RKO (cell line): Measurements from ENCODE around the gene CCR1.

Source experiments
- DNase-seq: peaks from one replicate; pipeline ENCODE4 v3.0.0-alpha.2; 2016; ENCODE audit warnings: low spot score

Gene CCR1

DNA sequence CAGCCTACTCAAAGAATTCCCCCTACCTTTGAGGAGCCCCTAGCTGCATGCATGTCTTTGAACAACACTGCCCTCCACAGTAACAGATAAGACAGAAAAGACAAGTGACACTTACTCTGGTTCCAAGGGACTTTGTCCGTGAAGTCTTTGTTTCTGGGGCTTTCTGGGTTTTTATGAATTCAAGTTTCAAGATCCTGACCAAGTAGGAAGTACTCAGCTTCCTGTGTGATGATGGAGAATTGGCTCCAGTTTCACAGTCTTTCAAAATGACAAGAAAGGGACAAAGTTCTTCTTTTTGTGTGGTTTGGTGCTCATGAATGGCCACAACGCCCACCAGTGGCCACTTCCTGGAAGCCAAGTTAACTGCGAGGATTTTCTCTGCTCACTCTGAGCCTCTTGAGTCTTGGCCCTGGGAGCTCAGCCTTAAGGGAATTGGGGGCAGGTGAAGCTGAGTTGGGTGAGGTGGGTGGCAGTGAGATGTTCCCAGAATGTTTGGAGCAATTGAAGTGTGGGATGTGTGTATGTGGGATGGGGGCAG, at the start of gene CCR1:
Gene CCR1, minus strand, starts transcription at position 147 of the 538 bp plus-strand sequence. CDS start 4,000 bp downstream, outside the sequence.
- DNase-seq = peak; percentile 15

DNA sequence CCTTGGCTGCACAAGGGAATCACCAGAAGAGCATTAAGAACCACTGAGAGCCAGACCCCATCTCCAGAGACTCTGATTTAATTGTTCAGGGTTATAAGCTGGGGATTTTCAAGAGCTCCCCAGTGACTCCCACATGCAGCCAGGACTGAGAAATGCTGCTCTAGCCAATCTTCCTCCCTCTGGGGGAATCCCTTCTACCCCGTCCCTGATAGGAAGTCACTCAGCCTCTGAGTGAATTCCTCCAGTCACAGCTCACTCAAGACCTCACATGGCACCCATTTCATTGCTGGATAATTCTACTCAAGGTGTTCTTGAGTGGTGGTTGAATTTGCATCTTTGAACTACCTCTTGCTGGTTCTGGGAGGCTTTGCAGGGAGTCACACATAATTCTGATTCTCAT, 44.9 kb upstream of the CCR1 start:
- DNase-seq = no peak

DNA sequence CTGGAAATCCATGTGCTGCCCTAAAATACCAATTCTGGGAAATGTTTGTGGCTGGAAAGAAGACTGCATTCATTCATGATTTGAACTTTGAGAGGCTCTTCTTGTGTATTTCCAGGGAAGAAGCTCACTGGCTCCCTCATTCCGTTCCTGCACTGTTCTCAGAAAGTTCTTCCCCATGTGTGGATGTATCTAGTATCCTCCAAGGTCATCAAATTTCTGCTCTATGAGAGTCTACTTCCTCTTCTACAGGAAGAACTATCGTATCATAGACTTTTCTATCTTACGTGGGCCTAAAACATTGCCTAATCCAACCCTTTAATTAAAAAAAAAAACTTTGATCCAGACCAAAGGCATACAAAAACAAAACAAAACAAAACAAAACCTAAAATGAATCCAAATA, 37.0 kb upstream of the CCR1 start:
- DNase-seq = no peak

DNA sequence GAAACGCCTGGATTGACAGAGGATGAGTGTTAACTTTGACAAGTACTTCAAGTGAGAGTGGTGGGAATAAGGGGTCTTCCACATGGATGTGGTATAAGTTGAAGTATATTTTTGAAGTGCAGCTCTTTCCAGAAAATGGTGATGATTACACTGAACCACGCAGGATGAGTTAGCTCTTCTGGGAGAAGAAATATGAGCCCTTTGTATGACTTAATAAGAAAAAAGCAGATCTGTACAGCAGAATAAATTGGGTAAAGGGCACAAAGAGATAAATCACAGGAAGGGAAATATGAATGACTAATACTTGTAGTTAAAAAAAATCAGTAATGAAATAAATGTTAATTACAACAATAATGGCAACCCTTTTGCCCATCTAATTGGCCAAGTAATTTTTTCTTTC, 35.4 kb upstream of the CCR1 start:
- no peak for DNase-seq

DNA sequence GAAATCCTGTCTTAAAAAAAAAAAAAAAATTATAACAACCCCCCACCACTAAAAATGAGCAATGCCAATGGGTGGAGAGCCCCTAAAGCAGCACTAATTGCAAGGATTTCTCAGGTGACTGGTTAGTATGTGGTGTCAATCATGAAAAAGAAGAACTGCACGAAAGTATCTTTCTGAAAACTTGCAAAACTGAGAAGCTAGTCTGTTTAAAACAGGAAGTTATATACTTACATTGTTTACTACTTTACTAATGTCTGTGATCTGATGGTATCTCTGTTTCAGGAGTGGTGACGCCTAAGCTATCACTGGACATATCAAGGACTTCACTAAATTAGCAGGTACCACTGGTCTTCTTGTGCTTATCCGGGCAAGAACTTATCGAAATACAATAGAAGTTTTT, 34.0 kb upstream of the CCR1 start, which contains the start of gene CCR3:
Gene CCR3, plus strand, starts transcription at position 341 of the 400 bp plus-strand sequence. CDS start 22,699 bp downstream, outside the sequence.
- DNase-seq = no peak

DNA sequence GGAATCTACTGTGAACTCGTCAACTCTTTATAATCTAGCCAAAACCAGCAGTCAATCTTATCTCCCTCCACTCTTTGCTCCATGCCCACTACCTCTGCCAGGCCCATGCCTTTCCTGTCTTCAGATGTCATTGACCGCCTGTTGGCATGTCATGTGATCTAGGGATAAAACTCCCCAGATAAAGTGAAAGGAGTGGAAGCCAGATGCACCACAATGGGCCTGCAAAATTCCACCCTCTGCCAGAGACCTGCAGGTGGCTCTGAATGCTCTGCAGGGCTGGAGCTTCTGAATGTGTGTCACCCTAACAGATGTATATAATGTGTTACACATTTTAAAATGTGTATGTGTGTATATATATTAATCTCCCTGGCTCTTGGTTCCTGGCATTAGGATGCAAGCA, 31.8 kb upstream of the CCR1 start:
- DNase-seq = no peak

DNA sequence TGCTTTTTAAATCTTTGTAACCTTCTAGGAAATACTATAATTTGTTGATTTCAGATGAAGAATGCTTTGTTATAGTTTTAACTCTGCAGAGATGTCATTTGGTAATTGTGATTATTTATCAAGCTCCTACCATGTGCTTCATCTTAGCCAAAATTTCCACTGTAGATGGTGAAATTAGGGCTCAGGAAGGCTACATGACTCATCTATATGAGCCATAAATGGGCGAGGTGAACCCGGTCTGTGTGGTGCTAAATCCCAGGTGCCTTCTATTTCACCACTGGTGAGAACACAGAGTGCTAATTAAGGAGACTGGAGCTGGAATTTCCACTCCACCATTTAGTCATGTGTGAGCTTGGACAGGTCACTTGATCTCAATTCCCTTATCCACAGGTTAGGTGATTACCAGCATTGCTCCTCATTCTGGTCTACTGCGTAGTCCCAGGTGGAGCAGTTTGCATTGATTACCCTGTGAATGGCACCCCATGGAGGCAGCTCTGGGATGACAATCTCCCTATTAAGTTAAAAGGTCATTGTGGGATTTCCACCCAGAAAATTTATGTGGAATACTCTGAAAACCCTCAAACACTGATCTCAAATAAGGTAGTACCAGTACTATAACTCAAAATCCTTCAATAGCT, 31.3 kb upstream of the CCR1 start:
- no peak for DNase-seq

DNA sequence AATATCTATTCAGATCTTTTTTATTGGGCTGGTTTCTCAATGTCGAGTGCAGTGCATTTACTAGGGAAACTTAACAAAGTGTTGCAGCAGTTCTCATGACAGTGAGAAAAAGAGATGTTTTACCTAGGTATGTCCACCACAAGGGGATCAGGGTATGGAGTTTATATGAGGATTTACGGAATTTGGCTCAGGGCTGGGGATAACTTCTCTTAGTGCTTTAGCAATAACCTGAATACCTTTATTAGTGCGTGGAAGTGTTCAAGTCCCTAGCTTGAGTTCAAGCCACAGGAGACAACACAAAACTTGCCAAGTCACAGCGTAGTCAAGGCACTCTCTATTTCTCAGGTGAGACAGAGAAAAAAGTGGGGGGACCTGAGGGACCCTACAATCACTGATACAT, 30.3 kb upstream of the CCR1 start:
- DNase-seq = no peak

- no peak for DNase-seq
These were observed 28.4 kb upstream of the CCR1 start for GRCh38 chr3:46236294-46237054.

DNA sequence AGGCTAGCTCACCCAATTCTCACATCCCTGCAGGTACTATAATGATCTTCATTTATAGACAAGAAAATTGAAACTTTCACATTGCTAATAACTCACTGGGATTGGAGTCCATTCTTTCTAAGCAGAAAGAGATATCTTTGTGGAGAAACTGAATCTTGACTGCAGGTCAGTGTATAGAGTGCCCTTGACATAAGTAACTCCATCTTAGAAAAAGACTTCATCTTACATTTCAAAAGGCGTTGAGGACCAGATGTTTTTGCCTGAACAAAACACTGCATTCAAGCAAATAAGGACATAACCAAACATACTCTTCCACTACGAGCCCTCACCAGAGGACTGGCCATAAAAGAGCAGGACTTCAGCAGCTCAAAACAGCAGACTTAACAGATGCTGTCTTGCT, 27.3 kb upstream of the CCR1 start:
- no peak for DNase-seq

DNA sequence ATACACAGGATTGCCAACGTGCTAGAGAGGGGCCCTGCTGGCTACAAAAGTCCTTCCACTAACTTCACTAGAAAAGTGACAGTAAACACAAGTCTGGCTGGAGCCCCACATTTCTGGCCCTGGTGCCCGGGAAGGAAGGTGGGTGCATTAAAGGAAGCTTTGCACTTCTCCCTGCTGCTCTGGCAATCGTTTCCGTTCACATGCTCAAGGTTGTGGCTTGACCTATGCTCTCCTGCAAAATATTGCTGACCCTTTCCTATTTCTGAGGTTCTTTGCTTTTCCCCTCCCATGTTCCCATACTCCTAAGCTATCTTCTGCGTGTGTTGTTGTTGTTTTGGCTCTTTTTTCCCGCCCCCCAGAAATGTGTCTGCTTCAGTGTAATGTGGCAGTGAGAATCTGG, 25.1 kb upstream of the CCR1 start:
- DNase-seq = no peak

DNA sequence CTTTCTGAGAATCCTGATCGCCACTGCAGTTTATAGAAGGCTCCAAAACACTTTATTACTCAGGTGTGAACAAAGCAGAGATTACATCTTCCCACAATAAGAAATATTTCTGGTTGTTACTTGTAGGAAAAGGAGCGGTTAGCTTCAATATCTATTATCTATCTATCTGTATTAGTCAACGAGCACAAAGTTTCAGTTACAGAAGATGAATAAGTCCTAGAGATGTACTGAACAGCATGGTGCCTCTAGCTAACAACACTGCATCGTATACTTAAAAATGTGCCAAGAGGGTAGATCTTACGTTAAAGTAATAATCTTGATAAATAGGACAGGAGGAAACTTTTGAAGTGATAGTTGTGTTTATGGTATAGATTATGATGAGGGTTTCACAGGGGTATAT, 23.2 kb upstream of the CCR1 start:
- DNase-seq = no peak

DNA sequence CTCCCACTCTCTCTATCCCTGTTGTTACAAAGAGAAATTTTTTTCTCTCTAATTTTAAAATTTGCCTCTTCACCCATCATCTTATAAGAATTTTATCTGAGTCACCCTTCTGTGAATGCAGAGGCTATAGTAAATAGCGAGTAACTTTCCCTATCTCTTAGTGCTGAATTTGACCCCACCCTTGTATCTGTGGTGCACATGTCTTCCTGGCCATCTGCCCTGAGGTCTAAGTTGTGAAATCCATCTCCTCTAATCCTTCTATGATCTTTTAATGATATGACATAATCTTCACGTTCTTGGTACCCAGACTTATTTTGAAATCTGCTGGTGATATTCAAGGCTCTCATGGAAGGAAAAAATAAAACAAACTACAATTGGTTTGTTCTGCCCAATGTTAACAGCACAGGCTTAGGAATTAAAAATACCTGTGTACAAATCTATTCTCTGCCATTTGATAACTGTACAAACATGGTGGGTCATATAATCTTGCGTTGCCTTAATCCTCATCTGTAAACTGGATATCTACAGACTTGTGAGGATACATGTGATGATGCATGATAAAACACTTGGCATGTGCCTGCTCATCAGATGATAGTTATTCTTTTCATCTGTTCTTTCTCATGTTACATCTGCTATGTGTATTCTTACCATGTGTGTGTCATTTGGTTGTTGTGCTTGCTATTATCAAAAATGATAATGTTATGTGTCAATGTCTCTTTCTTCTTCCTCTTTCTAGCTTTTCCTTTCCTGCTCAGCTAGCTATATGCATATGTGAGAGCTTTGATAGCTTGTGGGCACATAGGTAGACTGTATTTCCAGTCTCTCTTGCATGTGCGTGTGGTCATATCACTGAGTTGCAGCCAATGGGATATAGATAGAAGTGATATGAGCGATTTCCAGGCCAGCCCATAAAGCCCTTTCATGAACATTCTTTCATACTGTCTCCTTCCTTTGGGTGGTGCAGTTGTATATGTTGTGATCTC, 20.4 kb upstream of the CCR1 start:
- no peak for DNase-seq

DNA sequence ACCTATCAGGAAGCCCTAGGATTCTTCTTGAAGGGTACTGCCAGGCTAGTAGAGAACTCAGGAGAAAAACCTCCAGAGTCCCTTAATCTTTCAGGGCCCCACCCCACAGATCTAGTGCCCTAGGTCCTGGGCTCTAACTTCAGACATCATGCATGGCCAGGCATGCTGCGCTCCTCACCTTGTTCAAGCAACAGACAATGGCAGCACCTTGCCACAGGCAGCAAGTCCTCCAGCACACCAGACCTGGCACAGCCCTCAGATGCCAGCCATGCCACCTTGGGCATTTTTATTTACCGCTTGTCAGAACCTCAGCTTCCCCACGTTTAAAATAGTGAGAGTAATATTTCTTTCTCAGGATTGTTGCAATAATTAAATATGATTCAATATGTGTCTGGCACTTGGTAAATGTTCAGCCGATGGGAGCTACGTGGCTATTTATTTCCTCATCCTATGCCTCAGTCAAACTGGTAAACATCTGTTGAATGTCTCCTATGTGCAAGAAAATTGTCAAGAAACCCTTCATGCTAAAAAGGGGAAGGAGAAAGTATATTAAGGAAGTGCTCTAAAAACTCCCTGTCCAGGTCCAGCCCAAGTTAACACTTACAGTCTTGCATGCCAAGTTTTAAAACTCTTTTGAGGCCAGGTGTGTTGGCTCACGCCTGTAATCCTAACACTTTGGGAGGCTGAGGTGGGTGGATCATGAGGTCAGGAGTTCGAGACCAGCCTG, 14.5 kb upstream of the CCR1 start:
- no peak for DNase-seq

DNA sequence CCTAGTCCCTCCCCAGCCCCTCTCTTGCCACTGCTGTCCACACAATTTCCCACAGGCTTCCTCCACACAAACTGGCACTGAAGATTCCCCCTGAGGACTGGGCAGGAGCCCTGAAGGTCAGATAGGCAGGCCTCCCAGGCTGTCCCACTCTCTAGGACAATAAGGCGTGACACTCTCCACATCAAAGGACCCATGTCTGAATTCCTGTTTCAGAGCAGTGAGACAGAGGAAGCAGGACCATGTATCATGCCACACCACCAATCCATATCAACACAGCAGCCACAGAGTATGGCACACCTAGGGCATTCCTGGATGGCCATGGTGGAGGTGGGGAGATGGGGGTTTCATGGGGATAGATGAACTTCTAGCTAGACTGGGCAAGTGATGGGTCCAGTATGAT, 13.8 kb upstream of the CCR1 start:
- no peak for DNase-seq

DNA sequence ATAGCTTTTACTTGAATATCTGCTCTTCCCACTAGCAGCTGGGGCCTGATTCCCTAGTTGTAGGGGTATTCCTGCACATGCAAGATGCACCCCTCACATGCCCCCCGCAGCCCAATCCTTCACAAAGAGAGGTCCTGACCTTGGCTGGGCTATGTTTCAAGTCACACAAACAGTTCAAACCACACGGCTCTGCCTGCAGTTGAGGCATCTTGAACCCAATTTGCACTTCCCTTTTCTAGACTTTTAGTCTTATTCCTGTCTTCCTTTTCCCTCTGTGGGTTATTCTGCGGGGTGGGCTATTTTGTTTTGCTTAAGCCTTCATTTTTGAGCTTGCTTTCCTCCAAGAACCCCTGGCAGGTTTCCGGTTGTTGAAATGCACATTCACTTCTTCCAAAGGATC, 13.3 kb upstream of the CCR1 start:
- no peak for DNase-seq

DNA sequence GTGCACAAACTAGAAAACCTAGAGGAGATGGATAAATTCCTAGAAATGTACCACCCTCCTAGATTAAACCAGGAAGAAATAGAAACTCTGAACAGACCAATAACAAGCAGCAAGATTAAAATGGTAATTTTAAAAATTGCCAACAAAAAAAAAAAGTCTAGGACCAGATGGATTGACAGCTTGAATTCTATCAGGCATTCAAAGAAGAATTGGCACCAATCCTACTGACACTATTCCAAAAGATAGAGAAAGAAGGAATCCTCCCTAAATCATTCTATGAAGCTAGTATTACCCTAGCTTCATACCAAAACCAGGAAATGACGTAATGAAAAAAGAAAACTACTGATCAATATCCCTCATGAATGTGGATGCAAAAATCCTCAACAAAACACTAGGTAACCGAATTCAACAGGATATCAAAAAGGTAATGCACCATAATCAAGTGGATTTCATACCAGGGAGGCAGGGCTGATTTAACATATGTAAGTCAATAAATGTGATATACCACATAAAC, 10.1 kb upstream of the CCR1 start:
- DNase-seq = no peak

DNA sequence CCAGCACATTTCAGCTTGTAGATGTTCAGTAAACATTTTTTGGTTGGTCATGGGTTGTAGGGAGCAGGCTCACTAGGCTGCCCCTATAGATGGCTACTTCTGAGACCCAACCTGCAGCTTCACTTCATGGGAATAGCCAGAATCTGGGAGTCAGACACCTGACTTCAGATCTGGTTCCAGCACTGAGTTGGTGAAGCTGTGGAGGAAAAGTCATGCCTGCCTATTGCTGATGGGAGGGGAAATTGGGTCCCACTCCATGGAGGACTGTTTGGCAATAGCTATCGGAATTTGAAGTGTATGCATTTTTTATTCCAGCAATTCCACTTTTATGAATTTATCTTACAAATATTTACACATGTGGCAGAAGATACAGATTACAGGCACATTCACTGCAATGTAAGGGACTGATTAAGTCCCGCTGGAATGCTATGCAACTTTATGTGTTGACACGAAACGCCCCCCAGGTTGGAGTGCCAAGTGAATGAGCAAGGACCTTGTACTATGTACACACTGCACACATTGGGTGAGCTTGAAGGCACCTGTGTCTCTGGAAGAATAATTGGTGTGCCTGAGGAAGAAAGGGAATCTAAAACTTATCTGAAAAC, 7.8 kb upstream of the CCR1 start:
- no peak for DNase-seq

DNA sequence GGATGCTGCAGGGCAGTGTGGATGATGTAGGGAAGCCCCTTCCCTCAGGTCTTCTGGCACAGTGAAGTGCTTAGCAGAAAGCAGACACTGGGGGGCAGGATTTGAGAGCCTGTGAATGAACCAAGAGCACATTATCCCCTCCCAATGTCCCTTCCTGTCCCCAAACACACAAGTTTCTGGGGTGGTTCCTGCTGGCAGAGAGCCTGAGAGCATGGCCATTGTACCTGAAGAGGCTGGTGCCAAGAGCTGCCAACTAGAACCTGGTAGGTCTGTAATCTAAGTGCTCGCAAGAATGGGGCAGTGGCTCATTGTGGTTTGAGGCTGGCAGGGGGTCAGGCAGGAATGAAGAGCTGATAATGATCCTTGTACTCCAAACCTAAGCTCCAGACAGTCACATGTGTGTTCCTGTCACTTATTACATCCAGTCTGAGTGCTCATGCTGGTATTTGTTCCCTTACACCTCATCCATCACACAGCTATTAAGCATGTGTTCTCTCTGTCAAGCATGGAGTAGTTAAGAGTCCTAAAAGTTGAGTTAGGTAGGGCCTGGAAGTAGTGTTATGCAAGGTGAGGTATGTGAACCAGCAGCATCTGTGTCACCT, 6.7 kb upstream of the CCR1 start:
- no peak for DNase-seq

DNA sequence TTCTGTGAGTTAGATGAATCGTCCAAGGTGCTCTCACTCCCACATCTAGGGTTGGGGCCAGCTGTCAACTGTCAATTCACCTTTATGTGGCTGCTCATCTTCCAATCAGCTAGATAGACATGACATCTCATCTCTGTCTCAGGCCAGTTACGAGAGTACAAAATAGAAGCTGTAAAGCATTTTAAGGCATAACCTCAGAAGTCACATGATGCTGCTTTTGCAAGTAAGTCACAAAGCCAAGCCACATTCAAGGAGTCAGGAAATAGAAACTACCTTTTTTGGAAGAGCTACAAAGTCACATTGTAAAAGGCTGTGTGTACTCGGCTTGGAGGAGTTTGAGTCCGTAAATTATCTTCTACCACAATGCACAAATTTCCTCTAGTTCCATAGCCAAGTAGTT, 5.1 kb upstream of the CCR1 start:
- DNase-seq = no peak

- no peak for DNase-seq
These were observed 4.0 kb upstream of the CCR1 start for GRCh38 chr3:46212101-46212500.
